B cell (primary cell): ENCODE measurements around the gene CST7. TPM values are rescaled to one million over a fixed set of nuclear protein-coding genes. Genes with fewer than 3 reads are reported as not detected.

Experiments
- ATAC-seq: fragments of 200-7000 bp; cut with Tn5 transposase; one replicate; pipeline ENCODE4 v1.10.0; 2021; ENCODE audit warnings: low read depth, mild to moderate bottlenecking, moderate number of reproducible peaks, moderate library complexity
- CTCF ChIA-PET: fragments of 350-600 bp; sonication (Branson Sonifier 250); formaldehyde crosslinking; loops from one replicate; lab custom pipeline; 2021; ENCODE audit warnings: antibody characterized with exemption, inconsistent platforms; lab: Charles Lee
- POLR2A ChIA-PET: fragments of 350-600 bp; sonication (Branson Sonifier 250); formaldehyde crosslinking; loops from one replicate; lab custom pipeline; 2021; ENCODE audit warnings: antibody characterized with exemption; lab: Charles Lee
- DNase-seq: peaks from one replicate; pipeline ENCODE4 v3.0.0; 2013
- H2AFZ ChIP-seq: 2 replicates; pipeline ENCODE4 v1.6.1; 2012; ENCODE audit warnings: mild to moderate bottlenecking, low read depth, low read length; ENCODE audit not compliant: insufficient read depth, poor library complexity, severe bottlenecking
- H3K27ac ChIP-seq, 2 donors: 1 replicate in 1 of 2; 2 replicates in 1 of 2; pipeline ENCODE4 v1.5.1; 2012 to 2013; ENCODE audit warnings: low read length in 2 of 2, mild to moderate bottlenecking in 2 of 2, moderate library complexity in 1 of 2
- H3K27me3 ChIP-seq, 4 experiments: fragments of 200-600 bp in 1 of 4; sonication (generic) in 1 of 4; replicated peaks in 1 of 4; 1 replicate in 2 of 4; 2 replicates in 2 of 4; pipeline versions ENCODE4 v1.6.1 to v1.7.0; 2013 to 2016; ENCODE audit warnings: low read length in 3 of 4, mild to moderate bottlenecking in 2 of 4, mixed read lengths in 1 of 4, moderate library complexity in 1 of 4; ENCODE audit not compliant: insufficient read depth in 4 of 4, control insufficient read depth in 3 of 4; ENCODE audit errors: control extremely low read depth in 1 of 4
- H3K36me3 ChIP-seq, 2 experiments: replicated peaks in 1 of 2; 1 replicate in 1 of 2; 2 replicates in 1 of 2; pipeline versions ENCODE4 v1.6.1 to v1.7.1; 2013; ENCODE audit warnings: low read length in 1 of 2; ENCODE audit not compliant: insufficient read depth in 2 of 2, control insufficient read depth in 1 of 2; ENCODE audit errors: control extremely low read depth in 1 of 2, extremely low read depth in 1 of 2
- H3K4me1 ChIP-seq, 2 donors: fragments of 200-600 bp in 1 of 2; sonication (generic) in 1 of 2; 1 replicate in 1 of 2; 2 replicates in 1 of 2; pipeline versions ENCODE4 v1.5.1 to v1.6.1; 2013 to 2017; ENCODE audit warnings: low read length in 2 of 2; ENCODE audit not compliant: control insufficient read depth in 2 of 2, insufficient read depth in 2 of 2
- H3K4me2 ChIP-seq: replicated peaks from 2 replicates; pipeline ENCODE3; 2012; ENCODE audit warnings: mild to moderate bottlenecking, low read depth, low read length; ENCODE audit not compliant: poor library complexity, severe bottlenecking
- H3K4me3 ChIP-seq, 5 experiments: fragments of 200-600 bp in 1 of 5; sonication (generic) in 1 of 5; 1 replicate in 3 of 5; 2 replicates in 2 of 5; pipeline versions ENCODE4 v1.5.1 to v1.7.0; 2011 to 2016; ENCODE audit warnings: low read length in 4 of 5, mild to moderate bottlenecking in 4 of 5, low read depth in 2 of 5, control low read depth in 1 of 5, moderate library complexity in 1 of 5; ENCODE audit not compliant: insufficient read depth in 1 of 5; ENCODE audit errors: control extremely low read depth in 1 of 5, extremely low read depth in 1 of 5
- H3K79me2 ChIP-seq: fragments of 200-600 bp; sonication (generic); one replicate; pipeline ENCODE4 v1.6.0; 2016; ENCODE audit warnings: low read length; ENCODE audit not compliant: control insufficient read depth, insufficient read depth
- H3K9ac ChIP-seq: fragments of 200-600 bp; sonication (generic); 2 replicates; pipeline ENCODE4 v1.6.1; 2017; ENCODE audit warnings: mild to moderate bottlenecking, low read length, moderate library complexity
- H3K9me3 ChIP-seq, 3 donors: one replicate each; pipeline versions ENCODE4 v1.6.1 to v1.7.1; 2013; ENCODE audit warnings: low read length in 2 of 3; ENCODE audit not compliant: control insufficient read depth in 2 of 3, insufficient read depth in 1 of 3; ENCODE audit errors: control extremely low read depth in 1 of 3
- H4K20me1 ChIP-seq: 2 replicates; pipeline ENCODE4 v1.6.0; 2012; ENCODE audit warnings: mild to moderate bottlenecking, low read length; ENCODE audit not compliant: insufficient read depth, control insufficient read depth, poor library complexity, severe bottlenecking
- H3K27ac Mint-ChIP-seq: one replicate; pipeline ENCODE4 v1.8.0; 2021; ENCODE audit warnings: mixed read lengths
- H3K27me3 Mint-ChIP-seq: one replicate; pipeline ENCODE4 v1.8.0; 2021; ENCODE audit warnings: mixed read lengths
- H3K4me1 Mint-ChIP-seq: one replicate; pipeline ENCODE4 v1.8.0; 2021; ENCODE audit warnings: mixed read lengths
- H3K4me3 Mint-ChIP-seq: one replicate; pipeline ENCODE4 v1.8.0; 2021; ENCODE audit warnings: mixed read lengths
- H3K9me3 Mint-ChIP-seq: one replicate; pipeline ENCODE4 v1.8.0; 2022; ENCODE audit warnings: mixed read lengths; ENCODE audit not compliant: insufficient read depth
- EZH2 ChIP-seq: IDR thresholded peaks from 2 replicates; pipeline ENCODE4 v1.6.1; 2012; ENCODE audit warnings: borderline replicate concordance, low read depth, mild to moderate bottlenecking, moderate library complexity, low read length; ENCODE audit not compliant: insufficient read depth, poor library complexity, severe bottlenecking
- WGBS: methylation state at CpG from one replicate; pipeline ENCODE4 v1.1.5; 2013; ENCODE audit warnings: missing lambda C conversion rate; ENCODE audit not compliant: insufficient coverage; 5-methylcytosine and 5-hydroxymethylcytosine counted together
- intact Hi-C: fragments of 100-400 bp; cut with micrococcal nuclease; formaldehyde crosslinking; loops from one replicate; pipeline ENCODE4 v1.10.0; 2022
- polyA plus RNA-seq: library from polyadenylated mRNA; depleted of rRNA; stranded (reverse); fragments of >200 nt; gene quantifications from 2 replicates; pipeline ENCODE4 v1.2.3, GENCODE V29; 2012
- total RNA-seq, 2 donors: library from RNA; stranded (reverse); fragments of 120-200 nt in 1 of 2; gene quantifications; 1 replicate in 1 of 2; 2 replicates in 1 of 2; pipeline versions ENCODE4 v1.2.3 to v1.2.4, GENCODE V29; 2013 to 2022
- TF ChIP-seq, protein P1 (sequence below): fragments of 200-600 bp; IDR thresholded peaks from one replicate; pipeline ENCODE4 v1.8.0; 2022; ENCODE audit warnings: antibody characterized with exemption, mild to moderate bottlenecking

The CST7 gene
- total and polyA plus RNA-seq, 2 donors (not counting 1 experiment from before 2014, with no cell fraction given) = 0.94 to 3.4 TPM

DNA sequence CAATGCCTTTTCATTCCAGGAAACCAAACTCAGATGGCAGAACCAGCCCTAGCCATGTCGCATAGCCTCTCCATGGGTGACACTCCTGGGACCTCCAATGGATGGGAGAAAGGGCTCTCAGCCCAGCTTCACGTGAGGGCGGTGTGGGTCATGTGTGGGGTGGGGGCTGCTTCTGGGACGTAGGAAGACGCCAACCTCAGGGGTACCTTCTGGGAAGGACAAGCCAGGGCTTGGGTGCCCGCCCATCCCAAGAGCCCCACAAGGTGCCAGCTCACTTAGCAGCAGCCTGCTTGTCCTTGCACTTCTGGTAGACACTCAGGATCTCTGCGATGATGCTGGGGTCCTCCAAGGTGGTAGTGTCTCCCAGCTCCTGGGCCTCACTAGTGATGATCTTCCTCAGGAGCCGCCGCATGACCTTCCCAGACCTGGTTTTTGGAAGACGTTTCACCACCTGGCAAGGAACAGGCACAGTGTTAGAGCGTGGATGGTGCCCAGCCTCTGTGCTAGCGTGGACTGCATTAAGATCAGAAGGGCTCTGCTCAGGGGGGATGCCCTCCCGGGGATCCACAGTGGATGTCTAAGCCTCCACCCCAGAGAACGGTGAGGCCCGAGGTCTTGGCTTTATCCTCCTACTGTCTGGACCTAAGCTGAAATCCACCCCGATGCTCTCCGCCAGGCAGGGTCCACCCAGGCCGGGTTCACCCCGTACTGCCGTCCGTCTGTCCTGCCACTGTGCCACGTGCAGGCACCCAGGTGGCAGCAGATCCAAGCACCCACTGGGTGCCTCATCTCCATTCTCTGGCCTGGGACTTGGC, 58.6 kb downstream of the CST7 start:
- 98% methylated on average over 21 of the region's 22 CpGs for WGBS
- no peaks in the 10 kb centered on the region for H3K4me1 Mint-ChIP-seq
- Histone ChIP-seq H3K9me3 (no peaks in the 10 kb centered on the region), H2AFZ (no peak overlapping the region), H3K79me2 (no peaks in the 10 kb centered on the region), H4K20me1 (peaks cover 34% of the 10 kb centered on the region), H3K9ac (no peak overlapping the region), H3K4me2 (no peak overlapping the region), H3K36me3 (peaks cover 7 to 85% of the 10 kb centered on the region in 2 experiments), H3K27me3 (no peaks in the 10 kb centered on the region), H3K4me3 (no peak overlapping the region), H3K27ac (no peak overlapping the region), H3K4me1 (no peaks in the 10 kb centered on the region)
- no peak overlapping the region for H3K4me3 Mint-ChIP-seq
- no peaks in the 10 kb centered on the region for H3K9me3 Mint-ChIP-seq
- peak overlapping the region; percentile 20 for H3K27ac Mint-ChIP-seq
- intact Hi-C loops = no loop called here
- DNase-seq (no peak), ATAC-seq (no peak)
- no peaks in the 10 kb centered on the region for H3K27me3 Mint-ChIP-seq
- ChIA-PET POLR2A (no interaction called here), CTCF (interaction anchor here (1.0 to 1.1 kb wide), 2 partner anchors 13 to 57 kb away, joined by 3 read pairs; no protein-coding TSS in a partner anchor)
- TF ChIP-seq, protein P1, sequence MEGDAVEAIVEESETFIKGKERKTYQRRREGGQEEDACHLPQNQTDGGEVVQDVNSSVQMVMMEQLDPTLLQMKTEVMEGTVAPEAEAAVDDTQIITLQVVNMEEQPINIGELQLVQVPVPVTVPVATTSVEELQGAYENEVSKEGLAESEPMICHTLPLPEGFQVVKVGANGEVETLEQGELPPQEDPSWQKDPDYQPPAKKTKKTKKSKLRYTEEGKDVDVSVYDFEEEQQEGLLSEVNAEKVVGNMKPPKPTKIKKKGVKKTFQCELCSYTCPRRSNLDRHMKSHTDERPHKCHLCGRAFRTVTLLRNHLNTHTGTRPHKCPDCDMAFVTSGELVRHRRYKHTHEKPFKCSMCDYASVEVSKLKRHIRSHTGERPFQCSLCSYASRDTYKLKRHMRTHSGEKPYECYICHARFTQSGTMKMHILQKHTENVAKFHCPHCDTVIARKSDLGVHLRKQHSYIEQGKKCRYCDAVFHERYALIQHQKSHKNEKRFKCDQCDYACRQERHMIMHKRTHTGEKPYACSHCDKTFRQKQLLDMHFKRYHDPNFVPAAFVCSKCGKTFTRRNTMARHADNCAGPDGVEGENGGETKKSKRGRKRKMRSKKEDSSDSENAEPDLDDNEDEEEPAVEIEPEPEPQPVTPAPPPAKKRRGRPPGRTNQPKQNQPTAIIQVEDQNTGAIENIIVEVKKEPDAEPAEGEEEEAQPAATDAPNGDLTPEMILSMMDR = no peak
- no peak for TF ChIP-seq EZH2
